Right kidney (tissue), 9 donors: Measurements from ENCODE around the gene F3.
"Not testable (repeated sequence)": the region's sequence is repeated elsewhere in the genome, so short reads cannot be mapped to it uniquely, and the experiment has no call there.

ENCODE experiments used
- DNase-seq: peaks from one replicate; pipeline ENCODE4 v3.0.0-alpha.2; 2016
- long read RNA-seq, 8 donors: transcript quantifications; one replicate each; lab custom pipeline, GENCODE V29; 2026

F3 gene
- long read RNA-seq, donor 1, partial matches to known transcripts = 0 of 4 reads
- long read RNA-seq, donor 1, other reads (novel, unspliced or antisense) = 0 of 4 reads
- long read RNA-seq, donor 2, partial matches to known transcripts = 0 of 4 reads
- long read RNA-seq, donor 2, other reads (novel, unspliced or antisense) = 0 of 4 reads
- long read RNA-seq, donor 3, partial matches to known transcripts = 0 of 4 reads
- long read RNA-seq, donor 3, other reads (novel, unspliced or antisense) = 0 of 4 reads
- long read RNA-seq, donor 4, transcript F3-201 (6 exons, 2,287 nt) = major isoform, 6 of 7 reads
- long read RNA-seq, donor 4, partial matches to known transcripts = 0 of 7 reads
- long read RNA-seq, donor 4, other reads (novel, unspliced or antisense) = 0 of 7 reads
- long read RNA-seq, donor 5, transcript F3-201 (6 exons, 2,287 nt) = major isoform, 7 of 7 reads
- long read RNA-seq, donor 5, partial matches to known transcripts = 0 of 7 reads
- long read RNA-seq, donor 5, other reads (novel, unspliced or antisense) = 0 of 7 reads
- long read RNA-seq, donor 6, transcript F3-201 (6 exons, 2,287 nt) = major isoform, 9 of 10 reads
- long read RNA-seq, donor 6, partial matches to known transcripts = 0 of 10 reads
- long read RNA-seq, donor 6, other reads (novel, unspliced or antisense) = 0 of 10 reads
- long read RNA-seq, donor 7, transcript F3-201 (6 exons, 2,287 nt) = major isoform, 13 of 16 reads
- long read RNA-seq, donor 7, partial matches to known transcripts = 0 of 16 reads
- long read RNA-seq, donor 7, other reads (novel, unspliced or antisense) = 0 of 16 reads
- long read RNA-seq, donor 8, transcript F3-201 (6 exons, 2,287 nt) = major isoform, 7 of 8 reads
- long read RNA-seq, donor 8, partial matches to known transcripts = 0 of 8 reads
- long read RNA-seq, donor 8, other reads (novel, unspliced or antisense) = 0 of 8 reads

GRCh38 chr1:94541246-94542087 is at the start of gene F3:
TSS of gene F3 (minus strand) at chr1:94541759. CDS start at chr1:94541636, 123 bp downstream.
- DNase-seq = peak; percentile 87

GRCh38 chr1:94590203-94591137 is 48.9 kb upstream of the F3 start:
- DNase-seq = no peak

- no peak for DNase-seq
Observed at GRCh38 chr1:94589728-94590127, 48.2 kb upstream of the F3 start.

- DNase-seq = no peak
Observed at GRCh38 chr1:94582565-94582964, 41.0 kb upstream of the F3 start.

GRCh38 chr1:94580367-94581115 is 39.0 kb upstream of the F3 start:
- no peak for DNase-seq

- DNase-seq = no peak
Observed at GRCh38 chr1:94579876-94580294, 38.3 kb upstream of the F3 start.

GRCh38 chr1:94578856-94579255 is 37.3 kb upstream of the F3 start:
- DNase-seq = no peak

- DNase-seq = not testable (repeated sequence)
Observed at GRCh38 chr1:94573917-94574316, 32.4 kb upstream of the F3 start.

GRCh38 chr1:94572780-94573179 is 31.2 kb upstream of the F3 start:
- DNase-seq = no peak

GRCh38 chr1:94570965-94571364 is 29.4 kb upstream of the F3 start:
- not testable (repeated sequence) for DNase-seq

- not testable (repeated sequence) for DNase-seq
Observed at GRCh38 chr1:94568806-94569205, 27.2 kb upstream of the F3 start.

- DNase-seq = not testable (repeated sequence)
Observed at GRCh38 chr1:94567975-94568607, 26.5 kb upstream of the F3 start.

- not testable (repeated sequence) for DNase-seq
Observed at GRCh38 chr1:94566436-94566835, 24.9 kb upstream of the F3 start.

- no peak for DNase-seq
Observed at GRCh38 chr1:94565901-94566300, 24.3 kb upstream of the F3 start.

- DNase-seq = peak; percentile 27
Observed at GRCh38 chr1:94562519-94563260, 21.1 kb upstream of the F3 start.

GRCh38 chr1:94560333-94560732 is 18.8 kb upstream of the F3 start:
- no peak for DNase-seq

- no peak for DNase-seq
Observed at GRCh38 chr1:94559921-94560320, 18.4 kb upstream of the F3 start.

- DNase-seq = no peak
Observed at GRCh38 chr1:94555091-94555490, 13.5 kb upstream of the F3 start.

GRCh38 chr1:94554580-94554979 is 13.0 kb upstream of the F3 start:
- DNase-seq = no peak
